Kidney (tissue), 14 donors: ENCODE measurements around the gene SOX13. TPM values are rescaled to one million over a fixed set of nuclear protein-coding genes. Genes with fewer than 3 reads are reported as not detected.

Source experiments
- DNase-seq, 5 donors: peaks; one replicate each; pipeline ENCODE4 v3.0.0-alpha.2; 2013 to 2020
- FAIRE-seq: peaks from 2 replicates; lab custom pipeline; 2012; peaks lifted over from hg19 to GRCh38; lab: Jason Lieb, UNC
- H3K27ac ChIP-seq, 2 donors: one replicate each; pipeline ENCODE4 v1.7.0; 2013; ENCODE audit warnings: low read depth in 2 of 2, low read length in 2 of 2, inconsistent platforms in 1 of 2
- H3K27me3 ChIP-seq: one replicate; pipeline ENCODE4 v1.7.1; 2013; ENCODE audit warnings: low read length, inconsistent platforms; ENCODE audit not compliant: control insufficient read depth, insufficient read depth
- H3K36me3 ChIP-seq, 3 donors: one replicate each; pipeline versions ENCODE4 v1.7.0 to v1.7.1; 2013; ENCODE audit warnings: low read length in 3 of 3, control low read depth in 1 of 3, inconsistent platforms in 1 of 3; ENCODE audit not compliant: insufficient read depth in 3 of 3, control insufficient read depth in 2 of 3
- H3K4me1 ChIP-seq, 3 donors: one replicate each; pipeline versions ENCODE4 v1.7.0 to v1.7.1; 2013; ENCODE audit warnings: low read length in 3 of 3, inconsistent platforms in 1 of 3, low read depth in 1 of 3; ENCODE audit not compliant: control insufficient read depth in 2 of 3, insufficient read depth in 2 of 3
- H3K4me3 ChIP-seq, 3 donors: one replicate each; pipeline versions ENCODE4 v1.7.0 to v1.8.1; 2013; ENCODE audit warnings: low read length in 3 of 3, control low read depth in 1 of 3, inconsistent platforms in 1 of 3
- H3K9ac ChIP-seq, 3 donors: one replicate each; pipeline versions ENCODE4 v1.7.0 to v1.7.1; 2013; ENCODE audit warnings: low read length in 3 of 3, control low read depth in 1 of 3, inconsistent platforms in 1 of 3
- H3K9me3 ChIP-seq, 3 donors: one replicate each; pipeline versions ENCODE4 v1.7.0 to v1.7.1; 2013; ENCODE audit warnings: low read length in 3 of 3, control low read depth in 1 of 3, inconsistent platforms in 1 of 3; ENCODE audit not compliant: control insufficient read depth in 2 of 3, insufficient read depth in 1 of 3
- intact Hi-C: fragments of 100-400 bp; cut with DNase I; formaldehyde crosslinking; loops from one replicate; pipeline ENCODE4 v1.11.1; 2022
- polyA plus RNA-seq: library from polyadenylated mRNA; stranded (reverse); fragments of 350-450 nt; fragmentation: Illumina TruSeq; extraction: RNeasy Lipid Tissue Mini Kit (QIAGEN cat#74804); gene quantifications from one replicate; pipeline ENCODE4 v1.2.3, GENCODE V29; 2014; ENCODE audit warnings: low read depth, low replicate concordance; ENCODE audit not compliant: insufficient read depth
- total RNA-seq: library from RNA; stranded (reverse); fragmentation: NEBNext Ultra II Directional; extraction: Animal tissue kit (Norgen Biotek cat#: 25700); gene quantifications from one replicate; pipeline ENCODE4 v1.2.1, GENCODE V29; 2021
- TF ChIP-seq, protein P1 (sequence below): IDR thresholded peaks from 3 replicates; pipeline ENCODE4 v1.5.1; 2012; ENCODE audit warnings: mild to moderate bottlenecking, moderate library complexity, borderline replicate concordance; ENCODE audit not compliant: insufficient read depth; ENCODE audit errors: extremely low read depth
- donor health status: control.
- donor health status: control.
- donor health status: control.
- donor health status: control.
- donor health status: control.
- donor health status: DM: yes; HTN: yes; CAD: no.
- donor health status: Normal renal cell carcinoma (clear cell type).

The SOX13 gene
- total and polyA plus RNA-seq, 2 donors from 2014 or later, result 23.9 to 55.2 TPM

DNA sequence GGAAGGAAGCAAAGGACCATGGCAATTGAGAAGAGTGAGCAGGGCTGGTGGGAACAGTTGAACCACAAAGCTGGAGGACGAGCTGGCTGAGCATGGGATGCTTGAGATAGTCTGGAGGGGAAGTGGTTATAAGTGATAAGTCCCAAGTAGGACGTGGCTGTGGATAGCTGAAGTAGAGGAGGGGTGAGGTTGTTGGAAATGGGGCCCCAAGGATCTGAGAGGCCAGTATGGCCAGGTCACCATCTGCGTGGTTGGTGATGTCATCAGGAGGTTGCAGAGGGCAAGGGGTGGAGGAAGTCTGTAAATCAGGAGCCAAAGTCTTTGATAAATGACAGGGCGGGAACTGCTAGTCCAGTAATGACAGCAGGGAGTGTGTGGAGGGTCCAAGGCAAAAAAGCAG, 104.2 kb downstream of the SOX13 start:
- H3K27ac ChIP-seq, result no peak overlapping the region
- intact Hi-C loops, result no loop called here
- H3K9ac ChIP-seq, result no peak overlapping the region
- no peaks in the 10 kb centered on the region for H3K27me3 ChIP-seq
- no peaks in the 10 kb centered on the region for H3K36me3 ChIP-seq
- H3K4me3 ChIP-seq, result no peak overlapping the region
- no peak for DNase-seq
- TF ChIP-seq, protein P1, sequence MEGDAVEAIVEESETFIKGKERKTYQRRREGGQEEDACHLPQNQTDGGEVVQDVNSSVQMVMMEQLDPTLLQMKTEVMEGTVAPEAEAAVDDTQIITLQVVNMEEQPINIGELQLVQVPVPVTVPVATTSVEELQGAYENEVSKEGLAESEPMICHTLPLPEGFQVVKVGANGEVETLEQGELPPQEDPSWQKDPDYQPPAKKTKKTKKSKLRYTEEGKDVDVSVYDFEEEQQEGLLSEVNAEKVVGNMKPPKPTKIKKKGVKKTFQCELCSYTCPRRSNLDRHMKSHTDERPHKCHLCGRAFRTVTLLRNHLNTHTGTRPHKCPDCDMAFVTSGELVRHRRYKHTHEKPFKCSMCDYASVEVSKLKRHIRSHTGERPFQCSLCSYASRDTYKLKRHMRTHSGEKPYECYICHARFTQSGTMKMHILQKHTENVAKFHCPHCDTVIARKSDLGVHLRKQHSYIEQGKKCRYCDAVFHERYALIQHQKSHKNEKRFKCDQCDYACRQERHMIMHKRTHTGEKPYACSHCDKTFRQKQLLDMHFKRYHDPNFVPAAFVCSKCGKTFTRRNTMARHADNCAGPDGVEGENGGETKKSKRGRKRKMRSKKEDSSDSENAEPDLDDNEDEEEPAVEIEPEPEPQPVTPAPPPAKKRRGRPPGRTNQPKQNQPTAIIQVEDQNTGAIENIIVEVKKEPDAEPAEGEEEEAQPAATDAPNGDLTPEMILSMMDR, result no peak
- FAIRE-seq, result no peak
- no peaks in the 10 kb centered on the region for H3K4me1 ChIP-seq
- H3K9me3 ChIP-seq, result no peaks in the 10 kb centered on the region

Other genes with a start within 250 kb of the SOX13 start
- gene SNRPE, start 211.5 kb upstream of the SOX13 start, total RNA-seq, result 92.7 TPM
- 169 TPM for gene SNRPE, start 211.5 kb upstream of the SOX13 start, polyA plus RNA-seq
- gene ETNK2, start 78.9 kb downstream of the SOX13 start, total RNA-seq, result 33.3 TPM
- 166 TPM for gene ETNK2, start 78.9 kb downstream of the SOX13 start, polyA plus RNA-seq
- gene REN, start 93.2 kb downstream of the SOX13 start, total RNA-seq, result 32.4 TPM
- gene REN, start 93.2 kb downstream of the SOX13 start, polyA plus RNA-seq, result 1,159 TPM
- gene KISS1, start 123.4 kb downstream of the SOX13 start, total RNA-seq, result 0.50 TPM
- 25.2 TPM for gene KISS1, start 123.4 kb downstream of the SOX13 start, polyA plus RNA-seq
- gene GOLT1A, start 140.9 kb downstream of the SOX13 start, total RNA-seq, result 8.9 TPM
- 47.7 TPM for gene GOLT1A, start 140.9 kb downstream of the SOX13 start, polyA plus RNA-seq